ENCODE results near the gene LPCAT1.
"Not testable (repeated sequence)": the region's sequence is repeated elsewhere in the genome, so short reads cannot be mapped to it uniquely, and the experiment has no call there.

LPCAT1 gene

GRCh38 chr5:1460054-1460682 is 63.6 kb downstream of the LPCAT1 start:
- Histone ChIP-seq H3K27me3 (ENCODE audit: low read depth) (no peaks in the 10 kb centered on the region), H3K36me3 (replicated peaks) (peaks cover 33% of the 10 kb centered on the region), H3K9me3 (peaks cover 15% of the 10 kb centered on the region), H3K4me3 (no peak overlapping the region), H3K4me1 (no peaks in the 10 kb centered on the region)
- no peak for DNase-seq (ENCODE audit: low spot score in 2 of 2)
- in situ Hi-C loops (cut with MboI; ENCODE audit: low sequenced_read_pairs): no loop called here

- H3K4me3 ChIP-seq; DNase-seq (ENCODE audit: low spot score in 2 of 2); H3K27me3 ChIP-seq (ENCODE audit: low read depth); H3K4me1 ChIP-seq; in situ Hi-C loops (cut with MboI; ENCODE audit: low sequenced_read_pairs): not testable (repeated sequence)
- Histone ChIP-seq H3K36me3 (replicated peaks) (peaks cover 29% of the 10 kb centered on the region), H3K9me3 (peaks cover 15% of the 10 kb centered on the region)
Measured at GRCh38 chr5:1459435-1459834, 64.3 kb downstream of the LPCAT1 start.

- H3K27me3 ChIP-seq (ENCODE audit: low read depth); DNase-seq (ENCODE audit: low spot score in 2 of 2); H3K4me3 ChIP-seq; H3K36me3 ChIP-seq (replicated peaks); in situ Hi-C loops (cut with MboI; ENCODE audit: low sequenced_read_pairs); H3K4me1 ChIP-seq: not testable (repeated sequence)
- peaks cover 15% of the 10 kb centered on the region for H3K9me3 ChIP-seq
Measured at GRCh38 chr5:1456110-1456881, 67.5 kb downstream of the LPCAT1 start.

- no peak for DNase-seq (ENCODE audit: low spot score in 2 of 2)
- no peaks in the 10 kb centered on the region for H3K4me1 ChIP-seq
- peaks cover 2% of the 10 kb centered on the region; the same call in 1 of the 2 replicates for H3K27me3 ChIP-seq (ENCODE audit: low read depth)
- H3K36me3 ChIP-seq (replicated peaks): no peaks in the 10 kb centered on the region
- in situ Hi-C loops (cut with MboI; ENCODE audit: low sequenced_read_pairs): no loop called here
- peaks cover 15% of the 10 kb centered on the region for H3K9me3 ChIP-seq
- no peak overlapping the region for H3K4me3 ChIP-seq
Measured at GRCh38 chr5:1453613-1454012, 70.1 kb downstream of the LPCAT1 start.

- H3K9me3 ChIP-seq: no peaks in the 10 kb centered on the region
- DNase-seq (ENCODE audit: low spot score in 2 of 2): no peak
- H3K4me3 ChIP-seq: no peak overlapping the region
- H3K36me3 ChIP-seq (replicated peaks): no peaks in the 10 kb centered on the region
- in situ Hi-C loops (cut with MboI; ENCODE audit: low sequenced_read_pairs): no loop called here
- H3K4me1 ChIP-seq: no peaks in the 10 kb centered on the region
- H3K27me3 ChIP-seq (ENCODE audit: low read depth): peaks cover 2% of the 10 kb centered on the region; the same call in 1 of the 2 replicates
Measured at GRCh38 chr5:1449081-1449630, 74.6 kb downstream of the LPCAT1 start.

- in situ Hi-C loops (cut with MboI; ENCODE audit: low sequenced_read_pairs): no loop called here
- H3K4me3 ChIP-seq: no peak overlapping the region
- no peaks in the 10 kb centered on the region for H3K4me1 ChIP-seq
- no peaks in the 10 kb centered on the region for H3K36me3 ChIP-seq (replicated peaks)
- H3K27me3 ChIP-seq (ENCODE audit: low read depth): peaks cover 2% of the 10 kb centered on the region; the same call in 1 of the 2 replicates
- DNase-seq (ENCODE audit: low spot score in 2 of 2): no peak
- H3K9me3 ChIP-seq: no peaks in the 10 kb centered on the region
Measured at GRCh38 chr5:1448511-1449011, 75.2 kb downstream of the LPCAT1 start.

- no peaks in the 10 kb centered on the region for H3K4me1 ChIP-seq
- in situ Hi-C loops (cut with MboI; ENCODE audit: low sequenced_read_pairs): no loop called here
- H3K27me3 ChIP-seq (ENCODE audit: low read depth): peaks cover 2% of the 10 kb centered on the region; the same call in 1 of the 2 replicates
- no peaks in the 10 kb centered on the region for H3K36me3 ChIP-seq (replicated peaks)
- no peak for DNase-seq (ENCODE audit: low spot score in 2 of 2)
- no peak overlapping the region for H3K4me3 ChIP-seq
- no peaks in the 10 kb centered on the region for H3K9me3 ChIP-seq
Measured at GRCh38 chr5:1447671-1448361, 75.9 kb downstream of the LPCAT1 start.

GRCh38 chr5:1446602-1447343 is 77.0 kb downstream of the LPCAT1 start:
- H3K27me3 ChIP-seq (ENCODE audit: low read depth): peaks cover 2% of the 10 kb centered on the region; the same call in 1 of the 2 replicates

GRCh38 chr5:1445689-1446601 is 77.8 kb downstream of the LPCAT1 start:
- peaks cover 2% of the 10 kb centered on the region; the same call in 1 of the 2 replicates for H3K27me3 ChIP-seq (ENCODE audit: low read depth)

More at GRCh38 chr5:1446602-1447343, 77.0 kb downstream of the LPCAT1 start:
- Histone ChIP-seq H3K4me1 (no peaks in the 10 kb centered on the region), H3K4me3 (no peak overlapping the region), H3K9me3 (no peaks in the 10 kb centered on the region), H3K36me3 (replicated peaks) (no peaks in the 10 kb centered on the region)
- DNase-seq (ENCODE audit: low spot score in 2 of 2): no peak
- in situ Hi-C loops (cut with MboI; ENCODE audit: low sequenced_read_pairs): no loop called here

GRCh38 chr5:1445313-1445688 is 78.5 kb downstream of the LPCAT1 start, which contains the start of gene SLC6A3:
SLC6A3 (minus strand) TSS chr5:1445440; CDS start chr5:1443197, 2,243 bp downstream.
- no peak for DNase-seq (ENCODE audit: low spot score in 2 of 2)
- no peak within 1 kb of the TSS for H3K4me3 ChIP-seq
- no peaks in the 10 kb centered on the region for H3K36me3 ChIP-seq (replicated peaks)
- no peaks in the 10 kb centered on the region for H3K9me3 ChIP-seq
- H3K4me1 ChIP-seq: no peaks in the 10 kb centered on the region
- peaks cover under 1% of the 10 kb centered on the region; the same call in 1 of the 2 replicates for H3K27me3 ChIP-seq (ENCODE audit: low read depth)
- in situ Hi-C loops (cut with MboI; ENCODE audit: low sequenced_read_pairs): no loop called here

More at GRCh38 chr5:1445689-1446601, 77.8 kb downstream of the LPCAT1 start:
- Histone ChIP-seq H3K36me3 (replicated peaks) (no peaks in the 10 kb centered on the region), H3K9me3 (no peaks in the 10 kb centered on the region), H3K4me3 (no peak overlapping the region), H3K4me1 (no peaks in the 10 kb centered on the region)
- in situ Hi-C loops (cut with MboI; ENCODE audit: low sequenced_read_pairs): no loop called here
- DNase-seq (ENCODE audit: low spot score in 2 of 2): no peak

- H3K4me1 ChIP-seq: no peaks in the 10 kb centered on the region
- DNase-seq (ENCODE audit: low spot score in 2 of 2): no peak
- 0 out of 2 replicates have a peak, but pooled peaks cover 2% of the 10 kb centered on the region for H3K9me3 ChIP-seq
- in situ Hi-C loops (cut with MboI; ENCODE audit: low sequenced_read_pairs): no loop called here
- H3K27me3 ChIP-seq (ENCODE audit: low read depth): no peaks in the 10 kb centered on the region
- H3K4me3 ChIP-seq: no peak overlapping the region
- H3K36me3 ChIP-seq (replicated peaks): no peaks in the 10 kb centered on the region
Measured at GRCh38 chr5:1444361-1445189, 79.2 kb downstream of the LPCAT1 start.

All from HAP-1 (cell line).